Measurements from ENCODE around the gene REN.
A peak's percentile ranks its signal among the peaks of the same experiment; 100 is the strongest.

The REN gene

DNA sequence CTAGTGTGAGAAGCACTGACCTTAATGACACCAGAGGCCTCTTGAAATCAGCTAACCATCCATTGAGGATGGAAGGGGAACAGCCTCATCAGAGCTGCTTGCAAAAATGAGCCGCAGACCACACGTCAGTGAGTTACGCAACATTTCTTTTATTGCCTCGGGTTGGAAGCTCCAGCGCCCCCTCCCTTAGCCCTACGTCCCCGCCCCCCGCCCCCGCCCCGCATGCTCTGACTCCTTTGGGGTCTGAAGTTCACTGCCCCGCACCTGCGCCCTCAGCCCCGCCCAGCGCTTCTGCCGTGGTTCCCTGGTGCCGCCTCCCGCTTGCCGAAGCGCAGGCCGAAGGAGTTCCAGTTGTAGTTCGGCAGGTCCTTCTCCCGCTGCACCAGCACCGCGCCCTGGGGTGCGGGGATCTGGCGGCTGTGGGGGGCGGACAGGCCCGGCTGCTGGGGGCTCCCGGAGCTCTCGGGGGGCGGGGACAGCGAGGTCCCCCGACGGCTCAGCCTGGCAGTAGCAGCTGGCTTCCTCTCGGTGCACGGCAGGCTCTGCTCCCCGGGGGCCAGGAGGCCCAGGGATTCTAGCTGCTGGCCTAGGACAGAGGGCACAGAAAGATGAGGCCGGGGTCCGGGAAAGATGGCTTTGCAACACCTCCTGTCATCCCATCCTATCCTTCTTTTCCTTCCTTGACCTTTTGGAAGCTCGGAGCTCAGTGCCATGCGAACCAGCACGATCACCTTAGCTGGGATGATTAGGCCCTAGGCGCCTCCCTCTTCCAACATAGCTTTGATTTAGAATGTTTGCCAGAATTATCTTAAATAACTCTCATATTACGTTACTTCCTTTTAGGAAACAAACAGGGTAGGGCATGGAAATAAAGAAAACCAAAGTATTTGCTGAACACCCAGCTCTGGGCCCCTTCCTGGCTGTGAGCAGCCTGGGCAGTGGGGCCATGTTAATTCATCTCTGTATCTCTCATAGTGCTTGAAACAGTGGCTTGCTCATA lies 24.4 kb upstream of the REN start:
- peak; percentile 52 for DNase-seq (ENCODE audit: low spot score)

DNA sequence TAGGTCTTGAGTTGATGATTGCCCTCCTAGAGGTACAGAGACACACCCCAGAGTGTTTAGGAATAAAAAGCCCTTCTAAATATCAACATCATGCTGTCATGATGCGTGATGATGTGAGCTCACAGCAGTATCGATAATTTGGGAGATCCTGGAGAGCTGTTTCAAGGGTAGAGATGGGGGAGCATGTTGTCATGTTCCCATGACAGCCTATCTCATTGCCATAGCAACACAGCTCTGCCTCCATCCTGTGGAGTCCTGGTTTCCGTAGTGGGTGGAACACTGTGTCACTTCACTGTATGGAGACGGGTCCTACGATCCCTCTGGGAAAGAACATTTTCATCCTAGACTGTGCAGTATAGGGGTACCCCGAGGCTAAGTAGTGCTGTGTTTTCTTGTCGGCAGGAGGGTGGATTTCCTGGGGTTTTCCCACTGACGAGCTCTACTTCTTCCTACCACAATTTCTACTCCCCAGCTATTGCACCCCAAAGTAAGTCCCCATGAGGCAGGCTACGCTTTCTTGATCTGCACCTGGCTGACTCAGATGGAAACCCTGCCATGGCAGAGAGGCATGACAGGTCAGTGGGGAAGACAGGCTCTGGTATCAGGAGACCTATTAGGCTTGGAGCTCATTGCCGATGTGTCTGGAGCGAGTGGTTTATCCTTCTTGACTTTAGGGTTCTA lies 23.0 kb upstream of the REN start:
- DNase-seq (ENCODE audit: low spot score): no peak

DNA sequence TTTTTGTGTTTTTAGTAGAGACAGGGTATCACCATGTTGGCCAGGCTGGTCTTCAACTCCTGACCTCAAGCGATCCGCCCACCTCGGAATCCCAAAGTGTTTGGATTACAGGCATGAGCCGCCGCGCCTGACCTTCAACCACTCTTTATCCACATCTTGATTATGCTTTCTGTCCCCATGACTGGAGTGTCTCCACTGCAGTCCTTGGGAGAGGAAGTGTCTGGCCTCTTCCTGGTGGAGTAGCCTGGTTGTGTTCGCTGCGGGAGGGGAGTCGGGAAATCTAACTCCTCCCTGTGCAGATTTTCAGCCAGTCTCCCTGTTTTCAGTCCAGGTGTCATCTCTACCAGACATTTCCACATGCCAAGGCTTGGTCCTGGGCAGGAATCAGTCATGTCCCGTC lies 20.5 kb upstream of the REN start:
- DNase-seq (ENCODE audit: low spot score): no peak

DNA sequence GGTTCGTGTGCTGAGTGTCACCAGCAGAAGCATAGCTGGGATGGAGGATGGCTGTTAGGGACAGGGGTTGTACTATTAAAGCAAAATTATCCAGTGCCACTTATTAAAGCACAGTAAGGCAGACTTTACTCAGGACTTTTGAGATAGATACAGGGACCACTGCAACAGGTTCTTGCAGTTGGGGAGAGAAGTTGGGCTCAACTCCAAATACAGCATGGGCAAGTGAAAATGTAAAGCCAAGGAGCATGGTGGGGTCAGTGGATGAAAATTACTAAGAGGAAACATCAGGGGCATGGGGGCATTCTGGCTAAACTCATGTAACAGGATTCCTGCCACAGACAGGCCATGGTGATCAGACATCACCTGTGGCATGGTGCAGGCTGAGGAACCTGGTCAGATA lies 15.0 kb upstream of the REN start:
- DNase-seq (ENCODE audit: low spot score): no peak

DNA sequence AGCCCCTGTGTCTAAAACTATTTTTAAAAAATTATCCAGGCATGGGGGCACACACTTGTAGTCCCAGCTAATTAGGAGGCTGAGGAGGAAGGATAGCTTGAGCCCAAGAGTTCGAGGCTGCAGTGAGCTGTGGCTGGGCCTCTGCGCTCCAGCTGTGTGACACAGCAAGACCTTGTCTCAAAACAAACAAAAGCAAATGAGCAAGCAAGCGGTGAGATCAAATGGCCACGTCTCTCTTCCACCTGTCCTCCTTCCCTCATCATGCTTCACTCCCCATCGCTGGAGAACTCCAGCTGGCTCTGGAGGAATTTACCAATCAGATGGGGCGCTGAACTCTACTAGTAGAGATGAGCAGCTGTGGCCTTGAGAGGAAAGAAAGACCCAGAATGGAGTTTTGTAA lies 14.0 kb upstream of the REN start:
- no peak for DNase-seq (ENCODE audit: low spot score)

DNA sequence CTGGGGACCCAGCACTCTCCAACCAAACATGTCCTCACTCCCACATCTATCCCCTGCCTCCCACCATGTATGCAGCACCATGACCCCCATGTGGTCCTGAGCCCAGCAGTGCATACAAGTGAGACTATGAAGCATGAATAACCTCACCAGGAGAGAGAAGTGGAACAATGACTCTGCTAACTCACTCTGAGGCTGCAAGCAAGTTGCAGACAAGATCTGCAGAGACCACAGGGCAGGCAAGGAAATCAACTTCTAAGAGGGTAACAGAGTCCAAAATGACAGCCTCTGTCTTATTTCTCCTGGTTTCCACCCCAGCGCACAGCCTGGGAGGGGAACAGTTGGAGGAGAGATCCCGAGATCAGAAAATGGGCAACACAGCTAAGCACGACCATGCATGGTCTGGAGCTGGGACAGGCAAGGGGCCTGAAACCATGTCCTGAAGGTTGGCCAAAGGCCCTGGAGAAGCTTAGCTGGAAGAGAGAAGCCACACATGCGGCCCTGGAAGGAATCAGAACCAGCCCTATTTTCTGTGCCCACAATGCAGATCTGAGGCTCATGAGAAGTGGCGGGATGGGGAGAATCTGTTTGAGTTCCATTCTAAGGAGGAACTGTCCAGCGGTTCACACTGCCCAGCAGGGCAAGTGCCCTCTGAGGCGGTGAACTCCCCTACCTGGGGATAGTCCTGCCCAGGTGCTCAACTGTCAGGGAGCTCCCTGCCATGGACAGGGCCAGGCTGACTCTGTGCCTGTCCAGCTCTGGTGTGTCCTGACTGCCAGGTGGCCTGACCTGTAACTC lies 12.5 kb upstream of the REN start:
- DNase-seq (ENCODE audit: low spot score): no peak

DNA sequence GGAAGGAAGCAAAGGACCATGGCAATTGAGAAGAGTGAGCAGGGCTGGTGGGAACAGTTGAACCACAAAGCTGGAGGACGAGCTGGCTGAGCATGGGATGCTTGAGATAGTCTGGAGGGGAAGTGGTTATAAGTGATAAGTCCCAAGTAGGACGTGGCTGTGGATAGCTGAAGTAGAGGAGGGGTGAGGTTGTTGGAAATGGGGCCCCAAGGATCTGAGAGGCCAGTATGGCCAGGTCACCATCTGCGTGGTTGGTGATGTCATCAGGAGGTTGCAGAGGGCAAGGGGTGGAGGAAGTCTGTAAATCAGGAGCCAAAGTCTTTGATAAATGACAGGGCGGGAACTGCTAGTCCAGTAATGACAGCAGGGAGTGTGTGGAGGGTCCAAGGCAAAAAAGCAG lies 11.0 kb upstream of the REN start:
- DNase-seq (ENCODE audit: low spot score): no peak

DNA sequence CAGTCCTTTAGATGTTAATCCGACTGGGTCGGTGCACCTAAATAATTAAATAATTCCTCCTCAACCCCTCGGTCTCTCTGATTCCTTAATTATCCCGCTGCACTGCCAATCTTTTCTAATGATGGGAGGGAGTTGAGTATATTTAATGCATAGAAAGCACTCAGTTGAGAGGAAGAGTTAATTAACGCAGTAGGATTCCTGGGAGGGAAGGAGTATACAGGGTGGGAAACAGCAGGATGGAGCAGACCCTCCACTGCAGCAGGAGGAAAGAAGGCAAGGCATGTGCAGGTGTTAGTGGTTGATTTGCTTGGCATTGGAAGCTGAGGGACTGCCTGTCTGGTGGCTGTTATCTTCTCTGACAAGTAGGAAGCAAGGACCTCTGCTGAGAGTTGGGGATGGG lies 9.9 kb upstream of the REN start:
- no peak for DNase-seq (ENCODE audit: low spot score)

DNA sequence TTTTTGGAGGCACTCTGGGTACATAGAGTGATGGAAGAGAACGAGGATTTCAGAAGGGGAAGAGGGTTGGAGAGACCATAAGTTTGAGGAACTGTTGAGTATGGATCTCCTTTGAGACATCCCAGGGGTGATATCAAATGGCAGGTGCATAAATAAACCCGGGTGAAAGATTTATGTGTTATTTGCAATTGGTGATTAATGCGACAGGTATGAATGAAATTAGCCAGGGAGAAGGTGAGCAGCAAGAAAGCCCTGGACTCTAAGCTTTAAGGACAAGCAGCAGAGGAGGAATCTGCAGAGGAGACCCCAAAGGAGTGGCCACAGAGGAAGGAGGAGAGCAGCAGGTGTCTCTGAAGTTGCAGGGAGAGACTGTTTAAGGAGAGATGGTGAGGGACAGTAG lies 8.8 kb upstream of the REN start:
- no peak for DNase-seq (ENCODE audit: low spot score)

DNA sequence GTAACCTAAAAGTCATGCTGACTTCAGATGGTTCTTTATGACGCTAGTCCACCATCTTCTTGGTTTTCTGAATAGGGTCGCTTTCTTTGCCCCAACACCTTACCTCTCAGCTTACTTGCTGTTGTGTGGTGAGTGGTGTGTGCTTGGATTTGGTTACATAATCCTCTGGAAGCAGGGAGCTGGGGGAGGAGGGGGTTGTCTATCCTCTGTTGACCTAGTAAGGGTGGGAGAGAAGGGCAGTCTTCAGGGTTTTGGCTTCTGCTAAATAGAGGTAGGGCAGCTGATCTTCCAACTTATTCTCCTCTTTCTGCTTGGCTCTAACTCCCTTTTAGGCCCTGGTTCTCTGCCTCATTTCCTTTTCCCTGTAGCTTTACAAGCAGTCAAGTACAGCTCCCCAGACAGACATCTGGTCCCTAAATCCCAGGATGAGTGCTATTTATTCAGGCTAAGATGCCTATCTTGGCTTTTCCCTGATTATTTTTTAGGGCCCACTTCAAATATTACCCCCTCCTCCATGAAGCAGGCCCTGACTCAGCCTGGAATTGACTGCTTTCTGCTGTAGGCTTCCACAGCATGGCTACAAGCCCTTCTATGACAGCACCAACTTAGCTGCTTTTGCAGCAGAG lies 6.4 kb upstream of the REN start:
- no peak for DNase-seq (ENCODE audit: low spot score)

DNA sequence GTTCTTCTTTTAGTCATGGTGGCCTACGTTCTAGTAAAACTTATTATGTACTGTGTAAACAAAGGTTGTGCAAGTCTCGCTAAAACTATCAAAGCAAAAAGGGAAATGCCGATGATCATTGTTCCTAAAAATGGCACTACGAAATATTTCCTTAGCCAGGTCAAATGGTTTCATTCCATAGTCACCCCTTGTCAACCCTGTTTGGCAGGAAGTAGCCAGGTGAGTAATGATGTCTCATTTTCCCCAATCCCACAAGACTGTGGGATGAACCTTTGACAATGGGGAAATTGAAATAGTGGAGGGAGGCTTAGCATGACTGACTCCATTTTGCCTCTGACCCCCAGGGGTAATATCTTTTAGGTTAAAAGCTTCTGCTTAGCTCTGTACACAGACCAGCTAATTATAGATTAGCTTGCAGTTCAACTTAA lies 5.6 kb upstream of the REN start:
- DNase-seq (ENCODE audit: low spot score): peak; percentile 33

DNA sequence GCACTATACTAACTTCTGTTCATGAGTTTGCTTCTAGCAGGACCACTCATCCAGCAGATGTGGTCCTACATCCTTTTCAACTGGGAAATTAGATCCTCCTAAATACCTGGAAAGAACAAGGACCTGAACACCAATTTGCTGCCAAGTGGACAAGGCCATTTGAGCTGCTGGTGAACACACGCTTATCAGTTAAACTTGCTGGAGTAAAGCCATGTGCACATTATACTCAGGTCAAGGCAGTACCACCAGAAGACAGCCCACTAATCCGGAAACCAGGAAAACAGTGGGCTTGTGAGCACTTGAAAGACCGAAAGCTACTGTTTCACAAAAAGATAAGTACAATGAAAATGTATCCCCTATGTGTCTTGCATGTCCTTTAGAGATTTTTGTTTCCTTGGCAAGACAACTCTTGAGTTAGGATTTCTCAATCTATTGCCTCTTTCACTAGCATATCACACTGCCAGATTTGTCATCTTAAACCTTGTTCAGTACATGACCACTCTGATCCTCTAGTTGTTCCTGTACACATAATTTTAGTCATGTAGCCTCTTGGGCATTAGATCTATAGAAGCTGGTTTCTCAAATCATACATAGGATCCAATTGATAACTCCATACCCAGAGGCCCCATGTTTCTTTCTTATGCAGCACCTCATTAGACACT lies 4.5 kb upstream of the REN start:
- DNase-seq (ENCODE audit: low spot score): no peak

DNA sequence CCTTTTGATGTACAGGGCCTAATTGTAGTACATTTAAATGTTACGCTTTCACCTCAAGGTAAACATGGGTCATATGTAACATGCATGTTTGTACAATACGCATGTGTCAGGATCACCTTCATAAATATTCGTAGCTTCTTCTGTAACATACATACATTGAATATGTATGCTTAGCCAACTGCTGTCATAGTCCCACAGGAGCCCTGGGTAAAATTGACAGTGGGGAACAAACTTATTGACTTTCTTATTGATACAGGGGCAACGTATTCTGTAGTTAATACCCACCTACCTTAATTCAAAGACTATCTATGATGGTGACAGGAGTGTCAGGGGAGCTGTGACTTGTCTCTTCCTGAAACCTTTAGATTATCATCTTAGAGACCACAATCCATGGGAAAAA lies 3.7 kb upstream of the REN start:
- DNase-seq (ENCODE audit: low spot score): no peak

DNA sequence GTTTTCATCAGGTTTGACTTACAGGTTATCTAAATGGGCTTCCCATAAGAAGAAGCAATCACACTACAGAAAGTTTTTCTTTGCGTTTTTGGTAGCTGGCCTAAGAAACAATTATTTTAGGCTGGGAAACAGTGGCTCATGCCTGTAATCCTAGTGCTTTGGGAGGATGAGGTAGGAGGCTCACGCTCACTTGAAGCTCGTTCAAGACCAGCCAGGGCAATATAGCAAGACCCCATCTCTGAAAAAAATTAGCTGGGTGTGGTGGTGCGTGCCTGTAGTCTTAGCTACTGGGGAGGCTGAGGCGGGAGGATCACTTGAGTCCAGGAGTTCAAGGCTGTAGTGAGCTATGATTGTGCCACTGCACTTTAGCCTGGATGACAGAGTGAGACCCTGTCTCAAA lies 1.6 kb upstream of the REN start:
- no peak for DNase-seq (ENCODE audit: low spot score)

DNA sequence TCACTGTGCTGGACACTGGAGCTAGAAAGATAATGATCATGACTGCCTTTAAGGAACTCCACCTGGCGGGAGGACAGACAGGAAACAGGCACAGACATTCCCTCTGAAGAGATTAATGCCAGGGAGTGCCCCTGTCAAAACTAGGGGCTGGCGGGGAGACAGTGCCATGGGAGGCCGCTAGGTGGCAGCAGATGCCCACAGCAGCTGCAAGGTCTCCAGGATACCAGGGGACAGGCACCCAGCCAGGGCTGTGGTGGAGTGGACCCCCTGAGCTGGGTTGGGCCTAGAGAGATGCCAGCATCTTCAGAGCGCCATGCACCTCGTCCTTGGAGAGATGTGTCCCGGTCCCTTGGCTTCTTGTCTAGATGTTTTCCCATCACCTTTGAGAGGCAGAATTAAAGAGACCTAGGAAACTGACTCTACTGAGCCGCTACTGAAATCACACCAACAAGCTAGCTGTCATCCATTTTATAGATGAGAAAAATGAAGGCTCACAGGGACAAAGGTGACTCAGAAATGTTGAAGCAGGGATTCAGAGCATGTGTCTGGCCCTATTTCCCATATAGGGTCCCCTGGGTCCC lies 3.6 kb downstream of the REN start:
- peak; percentile 87 for DNase-seq (ENCODE audit: low spot score)

DNA sequence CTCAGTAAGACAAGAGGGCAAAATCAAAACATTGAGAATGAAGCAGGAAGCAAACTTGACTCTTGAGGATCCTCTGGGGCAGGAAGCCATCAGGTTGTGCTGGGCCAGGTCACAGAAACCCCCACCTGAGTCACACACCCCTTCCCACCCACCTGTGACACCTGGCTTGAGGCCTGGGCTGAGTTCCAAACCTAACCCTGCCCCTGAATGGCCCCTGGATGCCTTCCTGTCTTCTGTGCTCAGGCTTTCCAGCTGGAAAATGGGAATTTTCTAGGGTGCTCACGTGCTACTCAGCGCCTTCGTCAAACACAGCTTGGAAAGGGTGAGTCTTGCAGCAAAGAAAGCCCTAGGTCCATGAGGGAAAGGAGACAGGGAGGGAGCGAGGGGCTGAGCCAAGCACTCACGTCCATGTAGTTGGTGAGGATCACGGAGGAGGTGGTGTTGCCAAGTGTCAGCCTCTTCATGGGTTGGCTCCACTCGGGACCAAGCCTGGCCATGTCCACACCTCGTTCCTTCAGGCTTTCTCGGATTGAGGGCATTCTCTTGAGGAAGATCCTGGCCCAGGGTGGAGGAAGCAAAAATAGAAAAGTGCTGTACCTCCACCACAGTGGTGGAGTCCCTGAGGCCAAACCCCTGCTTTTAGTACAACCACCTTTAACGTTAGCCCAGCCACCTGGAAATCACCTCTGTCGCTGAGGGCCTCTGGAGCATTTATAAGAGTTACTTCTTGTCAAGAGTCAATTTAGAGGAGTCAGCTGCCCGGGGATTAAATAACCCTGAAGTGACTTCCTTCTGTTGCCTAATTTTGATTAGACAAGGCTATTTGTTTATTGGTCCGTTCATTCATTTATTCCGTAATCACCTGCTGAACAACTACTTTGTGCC lies 4.3 kb downstream of the REN start:
- DNase-seq (ENCODE audit: low spot score): no peak

DNA sequence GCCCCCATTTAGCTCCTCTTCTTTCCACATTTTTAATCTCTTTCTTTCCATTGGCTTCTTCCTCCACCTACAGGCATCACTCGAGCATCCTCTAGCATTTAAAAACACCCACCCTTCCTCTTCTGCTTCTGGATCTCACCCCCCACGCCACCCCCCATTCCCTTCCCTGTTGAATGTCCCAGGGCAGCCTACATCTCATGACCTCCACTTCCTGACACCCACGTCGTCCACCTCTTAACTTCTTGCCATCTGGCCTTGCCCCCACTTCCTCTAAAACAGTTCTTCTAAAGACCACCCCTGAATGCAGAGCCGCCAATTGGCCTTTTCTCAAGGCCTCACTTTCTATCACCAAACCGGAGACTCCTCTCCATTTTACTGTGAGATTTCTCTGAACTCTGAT lies 8.2 kb downstream of the REN start:
- DNase-seq (ENCODE audit: low spot score): no peak

DNA sequence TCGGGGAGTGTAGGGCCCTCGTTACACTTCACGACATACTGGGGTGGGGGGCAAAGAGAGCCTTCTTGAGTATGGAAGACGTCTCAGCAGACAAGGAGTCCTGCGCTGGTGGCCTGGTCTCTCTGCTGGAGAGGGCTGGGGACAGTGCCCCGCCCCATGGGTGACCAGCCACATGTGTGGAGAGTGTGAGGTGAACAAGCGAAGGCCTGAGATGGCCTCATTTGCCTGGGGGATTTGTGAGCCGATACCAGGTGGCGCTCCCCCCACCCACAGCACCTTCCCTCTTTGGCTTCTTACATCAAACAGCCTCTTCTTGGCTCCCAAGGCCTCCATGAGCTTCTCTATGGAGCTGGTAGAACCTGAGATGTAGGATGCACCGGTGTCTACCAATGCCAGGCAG lies 10.3 kb downstream of the REN start:
- DNase-seq (ENCODE audit: low spot score): no peak

DNA sequence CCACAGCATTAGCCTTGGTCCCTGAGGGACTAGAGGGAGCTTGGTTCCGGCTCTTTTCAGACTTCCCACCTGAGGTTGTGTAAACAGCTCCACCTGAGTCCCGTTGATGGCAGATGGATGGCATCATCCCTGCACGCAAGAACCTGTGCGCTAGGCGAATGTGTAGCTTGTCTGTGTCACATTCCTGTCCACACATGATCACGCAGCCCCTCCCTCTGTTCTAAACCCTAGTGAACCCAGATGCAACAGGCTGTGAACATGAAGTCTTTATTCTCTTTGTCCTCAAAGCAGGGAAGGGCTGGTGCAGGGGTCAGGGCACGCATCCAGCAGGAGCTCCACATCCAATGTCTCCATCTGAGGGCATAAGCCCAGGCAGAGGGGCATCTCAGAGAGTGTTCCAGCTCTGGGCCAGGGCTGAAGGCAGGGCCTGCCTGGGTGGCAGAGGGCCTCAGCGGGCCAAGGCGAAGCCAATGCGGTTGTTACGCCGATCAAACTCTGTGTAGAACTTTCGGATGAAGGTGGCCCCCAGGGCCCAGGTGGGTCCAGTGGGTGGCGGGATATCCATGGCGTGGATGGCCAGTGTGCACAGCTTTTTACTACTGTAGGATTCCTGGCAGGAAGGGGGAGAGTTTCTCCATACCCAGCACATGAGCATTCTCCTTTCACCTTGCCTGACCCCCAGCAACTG lies 11.4 kb downstream of the REN start:
- DNase-seq (ENCODE audit: low spot score): no peak

DNA sequence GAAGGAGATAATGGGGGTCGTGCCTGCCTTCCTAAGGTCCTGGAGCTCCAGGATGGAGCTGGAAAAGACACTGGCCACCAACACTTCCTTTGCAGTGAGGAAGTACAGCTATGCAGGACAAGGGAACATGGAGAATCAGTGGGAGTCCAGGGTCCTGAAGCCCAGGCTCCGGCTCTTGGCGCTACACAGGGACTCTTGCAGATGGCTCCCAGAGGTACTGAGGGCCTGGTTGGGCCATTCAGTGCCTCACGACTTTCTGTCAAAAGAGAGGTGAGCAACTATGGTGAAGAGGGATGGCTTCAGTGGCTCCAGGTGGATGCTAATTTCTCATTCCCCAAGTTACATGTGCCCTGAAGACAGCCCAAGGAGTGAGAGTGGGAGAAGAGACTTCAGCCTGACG lies 12.5 kb downstream of the REN start:
- DNase-seq (ENCODE audit: low spot score): no peak

Data from AG08395 (cell line).